HCT116 (cell line): ENCODE data around the gene DCDC2C. TPM values are rescaled to one million over a fixed set of nuclear protein-coding genes. Genes with fewer than 3 reads are reported as not detected.

Source experiments
- ATAC-seq: fragments of 200-7000 bp; cut with Tn5 transposase; 2 replicates; pipeline ENCODE4 v1.9.1; 2020; ENCODE audit warnings: mild to moderate bottlenecking, moderate library complexity
- BruUV-seq: library from RNA; stranded (reverse); fragments of 400-500 nt; replicated peaks from 2 replicates; lab custom pipeline; 2021; lab: Mats Ljungman, UMichigan
- CTCF ChIA-PET: fragments of 300-600 bp; sonication (Branson Sonifier 250); formaldehyde crosslinking; loops from one replicate; lab custom pipeline; 2021; ENCODE audit warnings: antibody characterized with exemption; lab: Charles Lee
- POLR2A ChIA-PET: fragments of 300-600, 350-600 bp; sonication (Branson Sonifier 250); formaldehyde crosslinking; loops from one replicate; lab custom pipeline; 2021; ENCODE audit warnings: antibody characterized with exemption; lab: Charles Lee
- RAD21 ChIA-PET, 2 experiments: fragments of 300-600 bp; sonication (Branson Sonifier 250); formaldehyde crosslinking; loops; one replicate each; lab custom pipeline; 2023; ENCODE audit warnings: low total read pairs in 2 of 2; ENCODE audit not compliant: uncharacterized antibody in 2 of 2, unreplicated experiment in 2 of 2, low non-redundant PET in 1 of 2; lab: Charles Lee
- DNase-seq: peaks from one replicate; pipeline ENCODE4 v3.0.0-alpha.2; 2010; ENCODE audit warnings: low read depth, low spot score
- H2AFZ ChIP-seq: fragments of 200-600 bp; shearing (Covaris generic), sonication (generic); 2 replicates; pipeline ENCODE4 v1.6.1; 2017; ENCODE audit warnings: low read depth, mixed run types, mixed read lengths, antibody characterized with exemption, low read length; ENCODE audit not compliant: poor library complexity, severe bottlenecking
- H3K27ac ChIP-seq: 2 replicates; pipeline ENCODE4 v1.5.1; 2012; ENCODE audit warnings: low read depth, low read length
- H3K27me3 ChIP-seq: fragments of 200-600 bp; sonication (generic); 2 replicates; pipeline ENCODE4 v1.6.1; 2016; ENCODE audit warnings: mixed run types, low read length, mixed read lengths; ENCODE audit not compliant: insufficient read depth
- H3K36me3 ChIP-seq, 2 experiments: fragments of 200-500 bp in 1 of 2; fragments of 200-600 bp in 1 of 2; sonication (Bioruptor generic) in 1 of 2; sonication (generic) in 1 of 2; 2 replicates each; pipeline versions ENCODE4 v1.5.1 to v1.6.1; 2014 to 2016; ENCODE audit warnings: low read length in 2 of 2, inconsistent platforms in 1 of 2, mixed read lengths in 1 of 2, mixed run types in 1 of 2; ENCODE audit not compliant: insufficient read depth in 2 of 2, control insufficient read depth in 1 of 2
- H3K4me1 ChIP-seq, 2 experiments: fragments of 200-600 bp in 1 of 2; sonication (generic) in 1 of 2; 2 replicates each; pipeline versions ENCODE4 v1.5.1 to v1.6.1; 2012 to 2017; ENCODE audit warnings: low read length in 2 of 2, inconsistent platforms in 1 of 2, mild to moderate bottlenecking in 1 of 2, mixed read lengths in 1 of 2, mixed run types in 1 of 2, moderate library complexity in 1 of 2; ENCODE audit not compliant: insufficient read depth in 2 of 2, control insufficient read depth in 1 of 2
- H3K4me2 ChIP-seq: fragments of 200-600 bp; sonication (generic); 2 replicates; pipeline ENCODE4 v1.6.1; 2017; ENCODE audit warnings: mixed run types, low read length, mixed read lengths
- H3K4me3 ChIP-seq, 2 experiments: fragments of 200-600 bp in 1 of 2; sonication (generic) in 1 of 2; replicated peaks in 1 of 2; 2 replicates each; pipeline ENCODE4 v1.5.1; 2011 to 2016; ENCODE audit warnings: low read length in 2 of 2, control low read depth in 1 of 2, low read depth in 1 of 2, mild to moderate bottlenecking in 1 of 2, mixed read lengths in 1 of 2, mixed run types in 1 of 2
- H3K79me2 ChIP-seq: fragments of 200-600 bp; sonication (generic); 2 replicates; pipeline ENCODE4 v1.6.1; 2017; ENCODE audit warnings: mild to moderate bottlenecking, mixed run types, low read length, moderate library complexity, mixed read lengths; ENCODE audit not compliant: insufficient read depth
- H3K9ac ChIP-seq: fragments of 200-600 bp; sonication (generic); 2 replicates; pipeline ENCODE4 v1.6.1; 2016; ENCODE audit warnings: low read length, mixed read lengths
- H3K9me2 ChIP-seq: fragments of 200-600 bp; sonication (generic), shearing (Covaris generic); 2 replicates; pipeline ENCODE4 v1.6.1; 2017; ENCODE audit warnings: mixed run types, mild to moderate bottlenecking, moderate library complexity; ENCODE audit not compliant: insufficient read depth
- H3K9me3 ChIP-seq, 2 experiments: fragments of 200-500 bp in 1 of 2; fragments of 200-600 bp in 1 of 2; sonication (Bioruptor generic) in 1 of 2; sonication (generic) in 1 of 2; 2 replicates each; pipeline ENCODE4 v1.6.1; 2014 to 2017; ENCODE audit warnings: low read length in 2 of 2, mixed read lengths in 2 of 2, inconsistent platforms in 1 of 2, low read depth in 1 of 2, mild to moderate bottlenecking in 1 of 2, mixed run types in 1 of 2, moderate library complexity in 1 of 2; ENCODE audit not compliant: control insufficient read depth in 1 of 2, insufficient read depth in 1 of 2
- H4K20me1 ChIP-seq: fragments of 200-600 bp; sonication (generic), shearing (Covaris generic); 2 replicates; pipeline ENCODE4 v1.6.1; 2017; ENCODE audit warnings: mixed run types, mild to moderate bottlenecking, moderate library complexity; ENCODE audit not compliant: insufficient read depth
- CEBPB ChIP-seq: IDR thresholded peaks from 2 replicates; pipeline ENCODE4 v1.6.1; 2012; ENCODE audit warnings: low read depth
- CTCF ChIP-seq, 3 experiments: fragments of 200-600 bp in 1 of 3; sonication (generic) in 1 of 3; IDR thresholded peaks in 2 of 3; conservative IDR thresholded peaks in 1 of 3; 2 replicates each; pipeline ENCODE4 v1.5.1; 2012 to 2017; ENCODE audit warnings: low read depth in 2 of 3, low read length in 2 of 3, antibody characterized with exemption in 1 of 3, borderline replicate concordance in 1 of 3, control low read depth in 1 of 3, mild to moderate bottlenecking in 1 of 3, mixed read lengths in 1 of 3, mixed run types in 1 of 3, moderate library complexity in 1 of 3; ENCODE audit not compliant: insufficient read depth in 1 of 3
- ELF1 ChIP-seq: IDR thresholded peaks from 2 replicates; pipeline ENCODE4 v1.6.1; 2012; ENCODE audit warnings: low read depth, borderline replicate concordance
- EZH2 ChIP-seq: fragments of 200-600 bp; sonication (generic); IDR thresholded peaks from 2 replicates; pipeline ENCODE4 v1.6.1; 2017; ENCODE audit warnings: antibody characterized with exemption, mixed run types
- FOSL1 ChIP-seq: IDR thresholded peaks from 2 replicates; pipeline ENCODE4 v1.6.1; 2012; ENCODE audit warnings: low read depth
- JUND ChIP-seq: IDR thresholded peaks from 2 replicates; pipeline ENCODE4 v1.6.1; 2012
- RAD21 ChIP-seq: IDR thresholded peaks from 2 replicates; pipeline ENCODE4 v1.6.1; 2012; ENCODE audit warnings: low read depth, mild to moderate bottlenecking
- ZBTB33 ChIP-seq: IDR thresholded peaks from 2 replicates; pipeline ENCODE4 v1.6.1; 2011; ENCODE audit warnings: mild to moderate bottlenecking, low read length, moderate library complexity; ENCODE audit not compliant: insufficient replicate concordance; ENCODE audit errors: extremely low read depth
- ZNF274 ChIP-seq: fragments of 200-500 bp; sonication (Bioruptor generic); IDR thresholded peaks from 2 replicates; pipeline ENCODE4 v1.6.1; 2014; ENCODE audit warnings: mild to moderate bottlenecking, low read depth, low read length, inconsistent platforms
- intact Hi-C: fragments of 100-400 bp; cut with micrococcal nuclease; formaldehyde crosslinking; loops from 2 replicates; pipeline ENCODE4 v1.10.0; 2022
- total RNA-seq: library from RNA; stranded (reverse); gene quantifications from one replicate; pipeline ENCODE4 v1.2.1, GENCODE V29; 2021; ENCODE audit not compliant: unreplicated experiment
- TF ChIP-seq, protein P1 (sequence below): IDR thresholded peaks from 2 replicates; pipeline ENCODE4 v1.6.1; 2012
- TF ChIP-seq, protein P2 (sequence below): IDR thresholded peaks from 2 replicates; pipeline ENCODE4 v1.6.1; 2012; ENCODE audit warnings: low read depth

The DCDC2C gene
- total RNA-seq, 1 experiment from 2014 or later = not detected

GRCh38 chr2:3754280-3754679 is 50.9 kb downstream of the DCDC2C start:
- no peaks in the 10 kb centered on the region for H3K4me1 ChIP-seq
- no peaks in the 10 kb centered on the region for H3K9me3 ChIP-seq
- H3K36me3 ChIP-seq = no peaks in the 10 kb centered on the region
- ChIA-PET POLR2A (no interaction called here), CTCF (interaction anchor here (0.7 to 1.0 kb wide), 2 partner anchors 13 to 26 kb away, joined by 3 to 6 read pairs; no protein-coding TSS in a partner anchor), RAD21 (no interaction called here)
- intact Hi-C loops = no loop called here
- H3K9ac ChIP-seq = no peak overlapping the region
- no TSS peak for BruUV-seq
- no peak overlapping the region for H2AFZ ChIP-seq
- H3K9me2 ChIP-seq = no peaks in the 10 kb centered on the region
- H3K27ac ChIP-seq = no peak overlapping the region
- H3K4me3 ChIP-seq = no peak overlapping the region
- DNase-seq (no peak), ATAC-seq (no peak)
- H3K79me2 ChIP-seq = no peaks in the 10 kb centered on the region
- no peak overlapping the region for H3K4me2 ChIP-seq
- TF ChIP-seq CTCF (IDR thresholded peaks at IDR 0.05 in 2 of 3, conservative IDR thresholded peaks at IDR 0.05 in 1 of 3; ENCODE audit: borderline replicate concordance in 1 of 3, insufficient read depth in 1 of 3, low read depth in 2 of 3, low read length in 2 of 3) (0 out of 6 replicates have a peak, but pooled peaks of 1 of the 3 experiments have one; percentile 6), FOSL1 (no peak), ZNF274 (no peak), ZBTB33 (no peak), ELF1 (no peak), JUND (no peak), RAD21 (peak; percentile 27; the same call in 1 of the 2 replicates), EZH2 (no peak), CEBPB (no peak)
- TF ChIP-seq, protein P1, sequence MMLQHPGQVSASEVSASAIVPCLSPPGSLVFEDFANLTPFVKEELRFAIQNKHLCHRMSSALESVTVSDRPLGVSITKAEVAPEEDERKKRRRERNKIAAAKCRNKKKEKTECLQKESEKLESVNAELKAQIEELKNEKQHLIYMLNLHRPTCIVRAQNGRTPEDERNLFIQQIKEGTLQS = no peak
- TF ChIP-seq, protein P2, sequence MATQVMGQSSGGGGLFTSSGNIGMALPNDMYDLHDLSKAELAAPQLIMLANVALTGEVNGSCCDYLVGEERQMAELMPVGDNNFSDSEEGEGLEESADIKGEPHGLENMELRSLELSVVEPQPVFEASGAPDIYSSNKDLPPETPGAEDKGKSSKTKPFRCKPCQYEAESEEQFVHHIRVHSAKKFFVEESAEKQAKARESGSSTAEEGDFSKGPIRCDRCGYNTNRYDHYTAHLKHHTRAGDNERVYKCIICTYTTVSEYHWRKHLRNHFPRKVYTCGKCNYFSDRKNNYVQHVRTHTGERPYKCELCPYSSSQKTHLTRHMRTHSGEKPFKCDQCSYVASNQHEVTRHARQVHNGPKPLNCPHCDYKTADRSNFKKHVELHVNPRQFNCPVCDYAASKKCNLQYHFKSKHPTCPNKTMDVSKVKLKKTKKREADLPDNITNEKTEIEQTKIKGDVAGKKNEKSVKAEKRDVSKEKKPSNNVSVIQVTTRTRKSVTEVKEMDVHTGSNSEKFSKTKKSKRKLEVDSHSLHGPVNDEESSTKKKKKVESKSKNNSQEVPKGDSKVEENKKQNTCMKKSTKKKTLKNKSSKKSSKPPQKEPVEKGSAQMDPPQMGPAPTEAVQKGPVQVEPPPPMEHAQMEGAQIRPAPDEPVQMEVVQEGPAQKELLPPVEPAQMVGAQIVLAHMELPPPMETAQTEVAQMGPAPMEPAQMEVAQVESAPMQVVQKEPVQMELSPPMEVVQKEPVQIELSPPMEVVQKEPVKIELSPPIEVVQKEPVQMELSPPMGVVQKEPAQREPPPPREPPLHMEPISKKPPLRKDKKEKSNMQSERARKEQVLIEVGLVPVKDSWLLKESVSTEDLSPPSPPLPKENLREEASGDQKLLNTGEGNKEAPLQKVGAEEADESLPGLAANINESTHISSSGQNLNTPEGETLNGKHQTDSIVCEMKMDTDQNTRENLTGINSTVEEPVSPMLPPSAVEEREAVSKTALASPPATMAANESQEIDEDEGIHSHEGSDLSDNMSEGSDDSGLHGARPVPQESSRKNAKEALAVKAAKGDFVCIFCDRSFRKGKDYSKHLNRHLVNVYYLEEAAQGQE = no peak
- no peaks in the 10 kb centered on the region for H4K20me1 ChIP-seq
- peaks cover 56% of the 10 kb centered on the region for H3K27me3 ChIP-seq
